H1 (cell line): ENCODE measurements around the gene CES3. TPM values are rescaled to one million over a fixed set of nuclear protein-coding genes. Genes with fewer than 3 reads are reported as not detected.

Experiments
- CTCF ChIA-PET: fragments of 300-600 bp; sonication (Branson Sonifier 250); formaldehyde crosslinking; loops from one replicate; lab custom pipeline; 2021; ENCODE audit not compliant: partially characterized antibody; lab: Charles Lee
- POLR2A ChIA-PET: fragments of 300-600 bp; sonication (Branson Sonifier 250); formaldehyde crosslinking; loops from one replicate; lab custom pipeline; 2021; ENCODE audit warnings: inconsistent platforms; ENCODE audit not compliant: partially characterized antibody; lab: Charles Lee
- DNase-seq, 2 experiments: peaks; one replicate each; pipeline versions ENCODE4 v3.0.0 to v3.0.0-alpha.2; 2010 to 2022; ENCODE audit warnings: low spot score in 2 of 2, low read depth in 1 of 2, mixed read lengths in 1 of 2
- FAIRE-seq: peaks from 2 replicates; lab custom pipeline; 2011; peaks lifted over from hg19 to GRCh38; lab: Jason Lieb, UNC
- H2AFZ ChIP-seq: 2 replicates; pipeline ENCODE4 v1.8.1; 2012; ENCODE audit warnings: low read length, inconsistent platforms
- H2AK5ac ChIP-seq: 2 replicates; pipeline ENCODE4 v1.6.1; 2013; ENCODE audit warnings: low read depth, low read length
- H2BK120ac ChIP-seq: replicated peaks from 2 replicates; pipeline ENCODE3; 2013; ENCODE audit warnings: low read depth, low read length, inconsistent platforms
- H2BK12ac ChIP-seq: 2 replicates; pipeline ENCODE4 v1.6.1; 2013; ENCODE audit warnings: low read depth, low read length
- H2BK15ac ChIP-seq: 2 replicates; pipeline ENCODE4 v1.6.1; 2013; ENCODE audit warnings: low read length
- H2BK20ac ChIP-seq: 2 replicates; pipeline ENCODE4 v1.6.1; 2013; ENCODE audit warnings: low read length
- H2BK5ac ChIP-seq: 2 replicates; pipeline ENCODE4 v1.6.1; 2013; ENCODE audit warnings: low read depth, low read length
- H3K14ac ChIP-seq: 2 replicates; pipeline ENCODE4 v1.6.1; 2013; ENCODE audit warnings: inconsistent platforms; ENCODE audit not compliant: insufficient read length
- H3K18ac ChIP-seq: 2 replicates; pipeline ENCODE4 v1.6.1; 2013; ENCODE audit warnings: low read length; ENCODE audit errors: extremely low read depth
- H3K23ac ChIP-seq: 2 replicates; pipeline ENCODE4 v1.6.1; 2013; ENCODE audit warnings: inconsistent platforms; ENCODE audit not compliant: insufficient read length
- H3K23me2 ChIP-seq: 2 replicates; pipeline ENCODE4 v1.6.1; 2013; ENCODE audit warnings: low read depth, low read length
- H3K27ac ChIP-seq: 2 replicates; pipeline ENCODE4 v1.6.1; 2011; ENCODE audit warnings: low read depth, low read length, inconsistent platforms
- H3K27me3 ChIP-seq, 4 experiments: replicated peaks in 1 of 4; 1 replicate in 1 of 4; 2 replicates in 3 of 4; pipeline versions ENCODE4 v1.6.1 to v1.8.1; 2011 to 2013; ENCODE audit warnings: low read length in 3 of 4, mild to moderate bottlenecking in 3 of 4, inconsistent platforms in 2 of 4, mixed read lengths in 2 of 4, moderate library complexity in 1 of 4; ENCODE audit not compliant: control insufficient read depth in 3 of 4, insufficient read depth in 3 of 4; ENCODE audit errors: extremely low read depth in 1 of 4
- H3K36me3 ChIP-seq, 4 experiments: 2 replicates each; pipeline versions ENCODE4 v1.6.1 to v1.8.1; 2011 to 2013; ENCODE audit warnings: mild to moderate bottlenecking in 4 of 4, low read length in 3 of 4, moderate library complexity in 2 of 4, control low read depth in 1 of 4, inconsistent platforms in 1 of 4; ENCODE audit not compliant: insufficient read depth in 4 of 4, control insufficient read depth in 2 of 4
- H3K4ac ChIP-seq: replicated peaks from 2 replicates; pipeline ENCODE3; 2013; ENCODE audit warnings: low read length, low read depth, mixed read lengths, inconsistent platforms; ENCODE audit not compliant: insufficient read length
- H3K4me1 ChIP-seq, 4 experiments: replicated peaks in 1 of 4; 1 replicate in 1 of 4; 2 replicates in 3 of 4; pipeline versions ENCODE4 v1.6.1 to v1.8.1; 2011 to 2013; ENCODE audit warnings: low read length in 3 of 4, inconsistent platforms in 2 of 4, mixed read lengths in 1 of 4; ENCODE audit not compliant: insufficient read depth in 4 of 4, control insufficient read depth in 3 of 4
- H3K4me2 ChIP-seq, 2 experiments: 2 replicates each; pipeline versions ENCODE4 v1.6.1 to v1.8.1; 2011 to 2013; ENCODE audit warnings: low read depth in 2 of 2, low read length in 2 of 2, control low read depth in 1 of 2, inconsistent platforms in 1 of 2, mild to moderate bottlenecking in 1 of 2; ENCODE audit not compliant: insufficient read depth in 1 of 2
- H3K4me3 ChIP-seq, 4 experiments: fragments of 200-600, 300-600 bp in 1 of 4; sonication (generic), shearing (Covaris generic), sonication (Bioruptor Twin) in 1 of 4; 2 replicates each; pipeline versions ENCODE4 v1.5.1 to v1.8.1; 2011 to 2016; ENCODE audit warnings: low read length in 4 of 4, low read depth in 3 of 4, control low read depth in 2 of 4, inconsistent platforms in 2 of 4, mild to moderate bottlenecking in 2 of 4, mixed read lengths in 1 of 4, moderate library complexity in 1 of 4; ENCODE audit not compliant: insufficient read depth in 2 of 4; ENCODE audit errors: extremely low read depth in 1 of 4
- H3K56ac ChIP-seq: replicated peaks from 2 replicates; pipeline ENCODE3; 2013; ENCODE audit warnings: low read depth, mild to moderate bottlenecking, mixed read lengths, low read length, inconsistent platforms; ENCODE audit not compliant: insufficient read length
- H3K79me1 ChIP-seq: 2 replicates; pipeline ENCODE4 v1.6.1; 2013; ENCODE audit warnings: low read depth, low read length, control low read depth
- H3K79me2 ChIP-seq, 2 experiments: 2 replicates each; pipeline versions ENCODE4 v1.6.1 to v1.8.1; 2012 to 2013; ENCODE audit warnings: low read length in 2 of 2, mild to moderate bottlenecking in 2 of 2, inconsistent platforms in 1 of 2; ENCODE audit not compliant: insufficient read depth in 2 of 2, control insufficient read depth in 1 of 2
- H3K9ac ChIP-seq, 4 experiments: replicated peaks in 1 of 4; 1 replicate in 1 of 4; 2 replicates in 3 of 4; pipeline versions ENCODE4 v1.6.1 to v1.8.1; 2011 to 2013; ENCODE audit warnings: low read depth in 3 of 4, low read length in 3 of 4, control low read depth in 2 of 4, mild to moderate bottlenecking in 2 of 4, moderate library complexity in 2 of 4, inconsistent platforms in 1 of 4; ENCODE audit errors: extremely low read depth in 1 of 4
- H3K9me3 ChIP-seq, 2 experiments: 2 replicates each; pipeline versions ENCODE4 v1.6.1 to v1.8.1; 2012 to 2013; ENCODE audit warnings: mild to moderate bottlenecking in 2 of 2, moderate library complexity in 2 of 2, control low read depth in 1 of 2, inconsistent platforms in 1 of 2, low read depth in 1 of 2, low read length in 1 of 2, mixed read lengths in 1 of 2; ENCODE audit not compliant: insufficient read depth in 2 of 2
- H4K20me1 ChIP-seq, 2 experiments: replicated peaks in 1 of 2; 2 replicates each; pipeline versions ENCODE3 to v1.8.1; 2011 to 2013; ENCODE audit warnings: inconsistent platforms in 2 of 2, low read length in 2 of 2, mild to moderate bottlenecking in 1 of 2; ENCODE audit not compliant: insufficient read depth in 2 of 2, control insufficient read depth in 1 of 2
- H4K5ac ChIP-seq: 2 replicates; pipeline ENCODE4 v1.6.1; 2013; ENCODE audit warnings: low read length, low read depth, mixed read lengths, inconsistent platforms; ENCODE audit not compliant: insufficient read length
- H4K8ac ChIP-seq: 2 replicates; pipeline ENCODE4 v1.8.0; 2013; ENCODE audit warnings: mild to moderate bottlenecking, moderate library complexity, low read length, inconsistent platforms; ENCODE audit not compliant: insufficient read depth; ENCODE audit errors: extremely low read depth
- H4K91ac ChIP-seq: replicated peaks from 2 replicates; pipeline ENCODE3; 2013; ENCODE audit warnings: low read length, mixed read lengths, inconsistent platforms; ENCODE audit not compliant: insufficient read length
- ASH2L ChIP-seq: fragments of 200-600, 300-600 bp; sonication (generic); IDR thresholded peaks from one replicate; pipeline ENCODE4 v1.7.1; 2017; ENCODE audit warnings: low read length
- BCL11A ChIP-seq, 2 experiments: IDR thresholded peaks; one replicate each; pipeline ENCODE4 v1.6.1; 2011; ENCODE audit warnings: low read depth in 2 of 2, low read length in 2 of 2, mild to moderate bottlenecking in 2 of 2
- CEBPB ChIP-seq: IDR thresholded peaks from 2 replicates; pipeline ENCODE4 v1.6.1; 2012; ENCODE audit warnings: low read depth, low read length
- HDAC2 ChIP-seq, 2 experiments: fragments of 300-600 bp in 1 of 2; sonication (generic) in 1 of 2; IDR thresholded peaks; 2 replicates each; pipeline ENCODE4 v1.6.1; 2011 to 2012; ENCODE audit warnings: low read depth in 2 of 2, low read length in 2 of 2, mild to moderate bottlenecking in 2 of 2, moderate library complexity in 2 of 2, borderline replicate concordance in 1 of 2, inconsistent platforms in 1 of 2
- NRF1 ChIP-seq: IDR thresholded peaks from 2 replicates; pipeline ENCODE4 v1.6.1; 2011; ENCODE audit warnings: mild to moderate bottlenecking, low read depth, low read length, improper control_type of control experiment
- POLR2AphosphoS5 ChIP-seq: IDR thresholded peaks from 2 replicates; pipeline ENCODE4 v1.6.1; 2011; ENCODE audit warnings: low read depth, low read length
- TEAD4 ChIP-seq: IDR thresholded peaks from 2 replicates; pipeline ENCODE4 v1.6.1; 2012; ENCODE audit warnings: low read depth, low read length, inconsistent platforms, mixed read lengths
- WGBS, 2 experiments: shearing (Covaris generic) in 1 of 2; methylation state at CpG; one replicate each; pipeline versions ENCODE4 v1.1.6 to v1.1.7; 2013 to 2015; ENCODE audit warnings: low lambda C conversion rate in 2 of 2, mixed read lengths in 2 of 2, inconsistent platforms in 1 of 2, low coverage in 1 of 2, missing lambda C conversion rate in 1 of 2; ENCODE audit not compliant: insufficient replicate concordance in 2 of 2, insufficient coverage in 1 of 2, insufficient read length in 1 of 2; ENCODE audit errors: extremely low coverage in 1 of 2, missing lambda C conversion rate in 1 of 2; 5-methylcytosine and 5-hydroxymethylcytosine counted together
- polyA plus RNA-seq, 7 experiments: library from polyadenylated mRNA; depleted of rRNA in 3 of 7; stranded (reverse) in 5 of 7; unstranded in 2 of 7; fragments of >200 nt in 5 of 7; fragments of 200-250 nt in 2 of 7; gene quantifications; 1 replicate in 5 of 7; 2 replicates in 1 of 7; 4 replicates in 1 of 7; pipeline versions ENCODE4 v1.2.1 to v1.2.3, GENCODE V29; 2011 to 2013; ENCODE audit warnings: missing spikeins in 2 of 7, mixed read lengths in 2 of 7
- total RNA-seq: library from RNA; stranded (reverse); fragmentation: NEBNext Ultra II Directional; extraction: Animal tissue kit (Norgen Biotek cat#: 25700); gene quantifications from 2 replicates; pipeline ENCODE4 v1.2.1, GENCODE V29; 2021

CES3 gene
- total and polyA plus RNA-seq, 2 of the 8 experiments (the other 6 are each of a cell fraction or from before 2014, with no cell fraction given), result 1.6 to 2.2 TPM

DNA sequence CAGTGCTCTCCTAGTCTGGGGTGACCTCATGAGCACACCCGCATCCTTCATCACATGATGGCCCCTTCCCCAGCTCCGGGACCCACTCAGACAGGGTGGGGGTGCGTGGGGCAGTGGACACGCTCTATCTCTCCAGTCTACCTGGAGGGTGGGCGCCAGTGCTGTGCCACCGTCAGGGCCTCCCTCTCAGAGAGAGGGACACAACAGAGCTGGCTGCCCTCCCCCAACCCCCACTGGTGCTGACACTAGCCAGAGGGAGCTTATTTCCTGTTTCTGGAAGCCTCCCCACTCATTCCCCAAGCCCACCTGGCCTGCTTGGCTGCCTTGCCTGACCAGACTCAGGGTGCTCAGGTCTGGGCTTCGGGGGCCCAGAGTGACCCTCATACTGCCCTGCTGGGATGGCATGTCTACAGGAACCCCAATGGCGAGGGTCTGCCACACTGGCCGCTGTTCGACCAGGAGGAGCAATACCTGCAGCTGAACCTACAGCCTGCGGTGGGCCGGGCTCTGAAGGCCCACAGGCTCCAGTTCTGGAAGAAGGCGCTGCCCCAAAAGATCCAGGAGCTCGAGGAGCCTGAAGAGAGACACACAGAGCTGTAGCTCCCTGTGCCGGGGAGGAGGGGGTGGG lies 17.5 kb upstream of the CES3 start:
- no peak overlapping the region for H2BK5ac ChIP-seq
- no peak for FAIRE-seq
- 82% methylated on average over 15 of the region's 15 CpGs; no CpG with 5 or more reads in 1 of the 2 experiments for WGBS, 2 experiments

More for the DNA sequence above, 17.5 kb upstream of the CES3 start:
- TF ChIP-seq ASH2L, result no peak
- TF ChIP-seq HDAC2 (IDR thresholded peaks at IDR 0.05; ENCODE audit: borderline replicate concordance in 1 of 2, low read depth in 2 of 2, low read length in 2 of 2), result no peak
- TF ChIP-seq POLR2AphosphoS5, result no peak
- TF ChIP-seq CEBPB, result no peak
- TF ChIP-seq NRF1, result no peak
- no peak for TF ChIP-seq BCL11A (IDR thresholded peaks at IDR 0.05; ENCODE audit: low read depth in 2 of 2, low read length in 2 of 2)
- TF ChIP-seq TEAD4, result no peak
- H3K27me3 ChIP-seq, result peaks cover 6 to 14% (median 13%) of the 10 kb centered on the region in 4 experiments
- no peak overlapping the region for H2BK12ac ChIP-seq
- no peak overlapping the region for H4K5ac ChIP-seq
- no peak overlapping the region for H3K4me3 ChIP-seq
- no peak overlapping the region for H2BK15ac ChIP-seq
- CTCF ChIA-PET, result interaction anchor here (0.5 to 4.7 kb wide), 17 partner anchors 9 to 1215 kb away, joined by 3 to 18 read pairs (median 3); partner anchors contain the start of gene CES3
- POLR2A ChIA-PET, result interaction anchor here (0.9 to 1.9 kb wide), 5 partner anchors 15 to 255 kb away, joined by 3 to 6 read pairs (median 3); partner anchors contain the start of gene CDH16
- H3K4me2 ChIP-seq, result no peak overlapping the region
- no peak overlapping the region for H3K23ac ChIP-seq
- H3K79me1 ChIP-seq, result no peaks in the 10 kb centered on the region
- H3K23me2 ChIP-seq, result peaks cover 2% of the 10 kb centered on the region; the same call in 1 of the 2 replicates
- H3K4ac ChIP-seq, result no peak overlapping the region
- H3K9ac ChIP-seq, result no peak overlapping the region
- H3K18ac ChIP-seq, result no peak overlapping the region
- H2AK5ac ChIP-seq, result no peak overlapping the region
- DNase-seq, result no peak
- peaks cover 0 to 5% (median 1%) of the 10 kb centered on the region in 4 experiments; a peak in 2 of 7 replicates for H3K4me1 ChIP-seq
- peak overlapping the region; percentile 57 for H4K8ac ChIP-seq
- H3K36me3 ChIP-seq, result peaks cover 5 to 18% (median 15%) of the 10 kb centered on the region in 4 experiments; a peak in 7 of 8 replicates
- H3K56ac ChIP-seq, result no peak overlapping the region
- H4K20me1 ChIP-seq, result peaks cover 0 to 3% of the 10 kb centered on the region in 2 experiments
- H3K79me2 ChIP-seq, result no peaks in the 10 kb centered on the region
- no peak overlapping the region for H2BK120ac ChIP-seq
- H3K27ac ChIP-seq, result no peak overlapping the region
- H3K14ac ChIP-seq, result no peak overlapping the region
- H2AFZ ChIP-seq, result no peak overlapping the region
- H3K9me3 ChIP-seq, result no peaks in the 10 kb centered on the region
- no peak overlapping the region for H4K91ac ChIP-seq
- H2BK20ac ChIP-seq, result no peak overlapping the region
